MV-4-11 (cell line): ENCODE data around the gene UBR1.
"Not testable (repeated sequence)": the region's sequence is repeated elsewhere in the genome, so short reads cannot be mapped to it uniquely, and the experiment has no call there.

Experiments used
- DNase-seq: peaks from one replicate; lab custom pipeline; 2025; lab: John Stamatoyannopoulos, UW

UBR1 gene

DNA sequence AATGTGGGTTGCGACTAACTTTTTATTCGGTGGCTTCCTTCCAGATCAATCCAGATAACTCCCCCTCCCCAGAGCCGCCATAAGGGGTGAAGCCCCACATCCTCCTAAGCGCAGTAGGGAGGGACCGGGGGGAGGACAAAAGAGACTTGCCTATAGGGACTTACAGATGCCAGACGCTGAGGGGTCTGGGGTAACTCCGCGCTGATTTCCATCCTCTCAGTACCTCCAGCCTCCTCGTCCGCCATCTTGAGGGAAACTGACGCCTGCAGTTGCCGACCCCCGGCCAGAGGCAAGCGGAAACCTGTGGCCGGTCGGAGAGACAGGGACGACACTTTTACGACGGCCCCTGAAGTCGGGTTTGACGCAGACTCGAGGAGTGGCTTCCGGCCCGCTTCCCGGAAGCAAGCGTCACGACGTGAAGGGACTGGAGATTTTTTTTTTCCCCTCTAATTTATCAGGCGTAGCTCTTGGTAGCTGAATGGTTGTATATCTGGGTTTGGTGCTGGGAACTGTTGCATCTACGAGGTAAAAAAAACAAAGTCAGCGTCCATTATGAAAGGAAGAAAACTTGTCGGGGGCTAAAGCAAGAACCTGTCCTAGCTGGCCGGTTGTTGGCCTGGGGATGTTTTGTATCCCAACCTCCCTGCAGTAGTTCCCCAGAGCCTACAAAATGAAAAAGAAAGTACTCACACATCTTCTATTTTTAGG is at the start of gene UBR1:
TSS of gene UBR1 (minus strand) at position 261 of the 708 bp plus-strand sequence. CDS start at position 245, 16 bp downstream.
- peak; percentile 83 for DNase-seq

- peak; percentile 54 for DNase-seq
Measured at GRCh38 chr15:43153269-43153668, 47.4 kb upstream of the UBR1 start.

- no peak for DNase-seq
Measured at GRCh38 chr15:43151688-43152087, 45.9 kb upstream of the UBR1 start.

- DNase-seq: peak; percentile 21
Measured at GRCh38 chr15:43150191-43150929, 44.5 kb upstream of the UBR1 start.

GRCh38 chr15:43146184-43146583 is 40.3 kb upstream of the UBR1 start:
- DNase-seq: no peak

- DNase-seq: peak; percentile 73
Measured at GRCh38 chr15:43144512-43144911, 38.7 kb upstream of the UBR1 start.

DNA sequence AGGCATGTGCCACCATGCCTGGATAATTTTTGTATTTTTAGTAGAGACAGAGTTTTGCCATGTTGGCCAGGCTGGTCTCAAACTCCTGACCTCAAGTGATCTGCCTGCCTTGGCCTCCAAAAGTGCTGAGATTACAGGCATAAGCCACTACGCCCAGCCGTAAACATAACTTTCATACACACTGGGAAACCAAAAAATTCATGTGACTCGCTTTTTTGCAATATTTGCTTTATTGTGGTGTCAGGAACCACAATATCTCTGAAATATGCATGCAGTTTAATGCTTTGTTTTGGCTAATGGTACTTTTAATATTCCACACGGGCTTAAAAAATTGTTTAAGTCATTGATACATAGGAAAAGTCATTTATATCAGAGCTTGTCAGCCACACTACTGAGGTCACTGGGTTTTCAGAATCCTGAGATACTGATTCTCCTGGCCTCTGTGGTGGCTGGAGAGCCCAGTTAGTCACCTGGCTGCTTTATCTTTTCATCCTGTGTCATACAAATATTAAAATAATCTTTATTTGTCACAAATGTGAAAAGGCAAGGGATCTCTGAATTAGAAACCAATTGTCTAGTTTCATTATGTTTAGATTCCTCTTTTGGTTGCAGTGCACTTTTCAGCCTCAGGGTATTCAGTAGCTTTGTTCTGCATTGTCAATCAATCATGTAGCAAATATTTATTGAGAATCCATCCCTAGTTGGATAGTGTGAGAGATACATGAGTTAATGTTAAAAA is 37.5 kb upstream of the UBR1 start:
- DNase-seq: peak; percentile 34

GRCh38 chr15:43135351-43135750 is 29.5 kb upstream of the UBR1 start:
- no peak for DNase-seq

DNA sequence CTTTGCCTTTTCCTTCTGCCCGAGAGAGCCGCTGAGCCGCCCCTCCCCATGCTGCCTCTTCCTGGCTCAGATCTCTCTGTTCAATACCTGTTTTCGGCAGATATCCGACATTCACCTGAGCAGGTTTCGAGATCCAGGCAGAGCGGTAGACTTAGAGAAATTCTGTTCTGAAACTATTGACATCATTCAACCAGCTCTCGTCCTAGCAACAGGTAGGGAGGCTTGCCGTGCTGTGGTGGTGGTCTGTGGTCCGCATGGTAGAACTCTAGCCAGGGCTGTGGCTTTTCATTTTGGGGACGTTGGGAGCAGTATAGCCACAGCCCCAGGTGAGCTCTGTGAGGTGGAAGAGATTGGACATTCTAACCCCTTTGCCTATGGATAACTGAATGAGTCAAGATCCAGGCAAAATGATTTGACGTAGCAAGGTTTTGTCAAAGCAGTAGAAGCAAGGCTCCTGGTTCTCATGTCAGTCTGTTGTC is 28.4 kb upstream of the UBR1 start:
- DNase-seq: no peak

DNA sequence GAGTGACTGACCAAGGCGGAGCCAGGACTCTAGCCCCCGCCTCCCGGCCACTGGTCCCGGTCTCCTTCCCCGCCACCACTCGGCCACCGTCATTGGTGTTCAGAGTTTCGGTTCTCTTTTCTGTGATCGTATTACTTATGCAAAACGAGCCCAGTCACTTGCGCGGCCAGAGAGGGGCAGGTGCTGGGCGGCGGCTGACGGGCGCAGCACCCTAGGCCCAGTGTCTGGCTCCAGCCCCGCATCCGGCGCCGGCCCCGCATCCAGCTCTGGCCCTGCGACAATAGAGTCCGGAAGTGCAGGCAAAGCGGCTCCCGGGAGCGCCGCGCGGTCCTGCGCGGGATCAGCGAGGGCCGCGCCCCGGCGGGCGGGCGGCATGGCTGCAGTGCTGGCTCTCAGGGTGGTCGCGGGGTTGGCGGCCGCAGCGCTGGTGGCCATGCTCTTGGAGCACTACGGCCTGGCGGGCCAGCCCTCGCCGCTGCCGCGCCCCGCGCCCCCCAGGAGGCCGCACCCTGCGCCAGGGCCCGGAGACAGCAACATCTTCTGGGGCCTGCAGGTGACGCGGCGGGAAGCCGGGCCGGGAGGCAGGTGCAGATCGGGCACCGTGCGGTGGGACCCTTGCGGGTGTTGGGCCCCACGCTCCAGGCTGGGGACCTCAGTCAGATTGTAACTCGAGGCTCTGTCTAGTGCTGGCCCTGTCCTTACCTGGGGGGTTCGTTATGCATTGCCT is 27.8 kb upstream of the UBR1 start, which contains the start of gene TMEM62:
TSS of gene TMEM62 (plus strand) at position 157 of the 727 bp plus-strand sequence. CDS start at position 374, 217 bp downstream.
- DNase-seq: peak; percentile 83

- DNase-seq: no peak
Measured at GRCh38 chr15:43132830-43133429, 27.1 kb upstream of the UBR1 start.

- no peak for DNase-seq
Measured at GRCh38 chr15:43128980-43129335, 23.1 kb upstream of the UBR1 start.

- DNase-seq: not testable (repeated sequence)
Measured at GRCh38 chr15:43128174-43128979, 22.5 kb upstream of the UBR1 start.

- no peak for DNase-seq
Measured at GRCh38 chr15:43127752-43128151, 21.9 kb upstream of the UBR1 start.

DNA sequence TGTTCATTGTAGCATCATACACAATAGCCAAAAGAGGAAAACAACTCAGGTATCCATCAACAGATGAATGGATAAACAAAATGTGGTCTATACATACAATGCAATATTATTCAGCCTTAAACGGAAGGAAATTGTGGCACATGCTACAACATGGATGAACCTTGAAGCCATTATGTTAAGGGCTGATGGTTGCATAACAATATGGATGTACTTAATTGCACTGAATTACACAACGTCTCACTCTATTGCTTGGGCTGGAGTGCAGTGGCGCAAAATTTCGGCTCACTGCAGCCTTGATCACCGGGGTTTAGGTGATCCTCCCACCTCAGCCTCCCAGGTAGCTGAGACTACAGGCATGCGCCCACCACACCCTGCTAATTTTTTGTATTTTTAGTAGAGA is 20.5 kb upstream of the UBR1 start:
- peak; percentile 45 for DNase-seq

- no peak for DNase-seq
Measured at GRCh38 chr15:43125100-43125661, 19.3 kb upstream of the UBR1 start.

DNA sequence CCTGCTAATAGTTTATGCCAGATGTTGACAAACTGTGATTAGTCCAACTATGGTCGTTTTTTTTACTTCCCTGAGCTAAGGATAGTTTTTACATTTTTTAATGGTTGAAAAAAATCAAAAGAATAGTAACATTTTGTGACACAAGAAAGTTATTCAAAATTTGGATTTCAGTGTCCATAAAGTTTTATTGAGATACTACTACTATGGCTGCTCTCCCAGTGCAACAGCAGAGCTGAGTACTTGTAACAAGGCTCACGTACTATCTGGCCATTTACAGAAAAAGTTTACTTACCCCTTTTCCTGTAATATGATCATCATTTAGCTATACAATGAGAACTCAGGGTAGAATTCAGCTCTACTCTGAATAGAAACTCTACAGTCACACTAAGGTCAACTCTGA is 16.0 kb upstream of the UBR1 start:
- no peak for DNase-seq

DNA sequence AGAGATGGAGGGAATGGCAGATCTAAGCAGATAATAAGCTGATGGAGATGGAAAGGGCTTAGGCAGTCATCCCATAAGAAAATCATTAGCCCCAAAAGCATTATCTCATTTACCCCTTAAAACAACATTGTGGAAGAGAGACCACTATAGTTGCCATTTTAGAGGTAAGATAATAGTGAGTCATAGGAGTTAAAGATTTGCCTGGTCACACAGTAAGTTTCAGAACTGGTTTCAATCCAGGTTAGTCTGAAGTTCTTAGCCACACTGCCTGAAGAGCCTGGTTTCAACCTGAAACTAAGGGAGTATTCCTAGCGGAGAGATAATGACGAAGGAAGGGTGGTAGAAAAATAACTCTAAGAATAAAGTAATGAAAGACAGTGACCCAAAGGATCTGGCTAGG is 13.0 kb upstream of the UBR1 start:
- DNase-seq: no peak

- no peak for DNase-seq
Measured at GRCh38 chr15:43118286-43118685, 12.4 kb upstream of the UBR1 start.

- DNase-seq: no peak
Measured at GRCh38 chr15:43111354-43111753, 5.5 kb upstream of the UBR1 start.
